GM23338 (cell line): ENCODE measurements around the gene RHEX. TPM values are rescaled to one million over a fixed set of nuclear protein-coding genes. Genes with fewer than 3 reads are reported as not detected.

Experiments
- ATAC-seq: fragments of 200-7000 bp; cut with Tn5 transposase; 3 replicates; pipeline ENCODE4 v1.9.1; 2020
- DNase-seq: peaks from one replicate; pipeline ENCODE4 v3.0.0-alpha.2; 2015; ENCODE audit warnings: low spot score
- H2AFZ ChIP-seq: fragments of 200-600 bp; sonication (generic); 2 replicates; pipeline ENCODE4 v1.8.0; 2016; ENCODE audit warnings: antibody characterized with exemption, mild to moderate bottlenecking, moderate library complexity
- H3F3A ChIP-seq: fragments of 200-600 bp; sonication (generic); replicated peaks from 2 replicates; pipeline ENCODE4 v1.8.0; 2017; ENCODE audit warnings: antibody characterized with exemption, mixed run types, low read depth
- H3K27ac ChIP-seq: fragments of 200-600 bp; sonication (generic); 2 replicates; pipeline ENCODE4 v1.6.1; 2016; ENCODE audit warnings: low read depth
- H3K27me3 ChIP-seq: fragments of 200-600 bp; sonication (generic); 2 replicates; pipeline ENCODE4 v1.8.0; 2016; ENCODE audit warnings: mild to moderate bottlenecking, mixed run types, moderate library complexity; ENCODE audit not compliant: insufficient read depth
- H3K36me3 ChIP-seq: fragments of 200-600 bp; sonication (generic); 2 replicates; pipeline ENCODE4 v1.8.0; 2016; ENCODE audit warnings: mild to moderate bottlenecking; ENCODE audit not compliant: insufficient read depth
- H3K4me1 ChIP-seq: fragments of 200-600 bp; sonication (generic); 2 replicates; pipeline ENCODE4 v1.8.0; 2016; ENCODE audit warnings: mild to moderate bottlenecking, moderate library complexity; ENCODE audit not compliant: insufficient read depth
- H3K4me2 ChIP-seq: fragments of 200-600 bp; sonication (generic); 2 replicates; pipeline ENCODE4 v1.7.1; 2017; ENCODE audit warnings: mixed run types
- H3K4me3 ChIP-seq: fragments of 200-600 bp; sonication (generic); 2 replicates; pipeline ENCODE4 v1.6.1; 2016; ENCODE audit warnings: mixed run types
- H3K79me2 ChIP-seq: fragments of 200-600 bp; sonication (generic); replicated peaks from 2 replicates; pipeline ENCODE4 v1.8.0; 2017; ENCODE audit warnings: mild to moderate bottlenecking; ENCODE audit not compliant: insufficient read depth
- H3K9me2 ChIP-seq: fragments of 200-600 bp; sonication (generic); 2 replicates; pipeline ENCODE4 v1.8.0; 2017; ENCODE audit not compliant: insufficient read depth
- H4K20me1 ChIP-seq: fragments of 200-600 bp; sonication (generic); replicated peaks from 2 replicates; pipeline ENCODE4 v1.8.0; 2017; ENCODE audit warnings: mild to moderate bottlenecking; ENCODE audit not compliant: insufficient read depth
- H3K27ac Mint-ChIP-seq: 2 replicates; pipeline ENCODE4 v1.8.0; 2020; ENCODE audit warnings: inconsistent platforms, mild to moderate bottlenecking, moderate library complexity, mixed read lengths
- H3K27me3 Mint-ChIP-seq: 3 replicates; pipeline ENCODE4 v1.8.0; 2022; ENCODE audit warnings: low read depth, mild to moderate bottlenecking, moderate library complexity, mixed read lengths, inconsistent platforms; ENCODE audit not compliant: insufficient read depth, poor library complexity
- H3K36me3 Mint-ChIP-seq: 3 replicates; pipeline ENCODE4 v1.8.0; 2021; ENCODE audit warnings: low read depth, mild to moderate bottlenecking, inconsistent platforms, moderate library complexity, mixed read lengths
- H3K4me1 Mint-ChIP-seq: 3 replicates; pipeline ENCODE4 v1.8.0; 2020; ENCODE audit warnings: mild to moderate bottlenecking, inconsistent platforms, mixed read lengths
- H3K4me3 Mint-ChIP-seq: 3 replicates; pipeline ENCODE4 v1.8.0; 2021; ENCODE audit warnings: moderate library complexity, mild to moderate bottlenecking, inconsistent platforms, mixed read lengths
- H3K9me3 Mint-ChIP-seq: 3 replicates; pipeline ENCODE4 v1.8.0; 2020; ENCODE audit warnings: moderate library complexity, mild to moderate bottlenecking, inconsistent platforms, mixed read lengths
- CREB1 ChIP-seq: fragments of 250-450 bp; sonication (Bioruptor Pico); IDR thresholded peaks from 2 replicates; pipeline ENCODE4 v1.5.0; 2020; ENCODE audit warnings: low read depth, mild to moderate bottlenecking, moderate library complexity
- EZH2 ChIP-seq: fragments of 200-600 bp; sonication (generic); IDR thresholded peaks from one replicate; pipeline ENCODE4 v1.8.0; 2017; ENCODE audit warnings: antibody characterized with exemption, mild to moderate bottlenecking, low read depth; ENCODE audit not compliant: unreplicated experiment
- EZH2phosphoT487 ChIP-seq: fragments of 200-600 bp; sonication (generic); IDR thresholded peaks from one replicate; pipeline ENCODE4 v1.8.1; 2018; ENCODE audit warnings: antibody characterized with exemption; ENCODE audit not compliant: unreplicated experiment
- JUNB ChIP-seq: IDR thresholded peaks from one replicate; pipeline ENCODE4 v1.6.1; 2016; ENCODE audit warnings: antibody characterized with exemption; ENCODE audit not compliant: unreplicated experiment
- NANOG ChIP-seq: IDR thresholded peaks from 2 replicates; pipeline ENCODE4 v1.6.1; 2016; ENCODE audit warnings: antibody characterized with exemption, borderline replicate concordance
- POLR2AphosphoS5 ChIP-seq: IDR thresholded peaks from 2 replicates; pipeline ENCODE4 v1.6.1; 2016; ENCODE audit warnings: antibody characterized with exemption, low read depth
- STAT1 ChIP-seq: IDR thresholded peaks from one replicate; pipeline ENCODE4 v1.6.1; 2016; ENCODE audit warnings: antibody characterized with exemption; ENCODE audit not compliant: unreplicated experiment
- ZNF114 ChIP-seq: fragments of 250-450 bp; sonication (Bioruptor Pico); IDR thresholded peaks from 2 replicates; pipeline ENCODE4 v1.5.0; 2020; ENCODE audit warnings: mild to moderate bottlenecking, moderate library complexity
- ZNF331 ChIP-seq: fragments of 250-450 bp; sonication (Bioruptor Pico); IDR thresholded peaks from 2 replicates; pipeline ENCODE4 v1.5.0; 2020; ENCODE audit warnings: low read depth, mild to moderate bottlenecking, moderate library complexity
- polyA plus RNA-seq: library from polyadenylated mRNA; unstranded; fragments of >200 nt; fragmentation: Nextera tagmentation; extraction: Ambion mirVana; gene quantifications from 2 replicates; pipeline ENCODE4 v1.2.1, GENCODE V29; 2016
- total RNA-seq: library from RNA; depleted of rRNA; stranded (reverse); fragments of >200 nt; shearing (Covaris generic); gene quantifications from 2 replicates; pipeline ENCODE4 v1.2.3, GENCODE V29; 2014
- TF ChIP-seq, protein P1 (sequence below): IDR thresholded peaks from one replicate; pipeline ENCODE4 v1.6.1; 2018; ENCODE audit warnings: antibody characterized with exemption; ENCODE audit not compliant: unreplicated experiment
- TF ChIP-seq, protein P2 (sequence below): fragments of 250-450 bp; sonication (Bioruptor Pico); IDR thresholded peaks from 2 replicates; pipeline ENCODE4 v1.5.0; 2020; ENCODE audit warnings: mild to moderate bottlenecking, moderate library complexity
- TF ChIP-seq, protein P3 (sequence below): IDR thresholded peaks from 2 replicates; pipeline ENCODE4 v1.6.1; 2016; ENCODE audit warnings: antibody characterized with exemption
- TF ChIP-seq, protein P4 (sequence below), 2 experiments: fragments of 200-600 bp in 1 of 2; sonication (generic) in 1 of 2; conservative IDR thresholded peaks; 2 replicates each; pipeline versions ENCODE4 v1.5.1 to v1.6.1; 2016 to 2017; ENCODE audit warnings: antibody characterized with exemption in 2 of 2, low read depth in 2 of 2, mild to moderate bottlenecking in 2 of 2, moderate library complexity in 1 of 2

RHEX gene
- total and polyA plus RNA-seq, 2 experiments from 2014 or later, result not detected

DNA sequence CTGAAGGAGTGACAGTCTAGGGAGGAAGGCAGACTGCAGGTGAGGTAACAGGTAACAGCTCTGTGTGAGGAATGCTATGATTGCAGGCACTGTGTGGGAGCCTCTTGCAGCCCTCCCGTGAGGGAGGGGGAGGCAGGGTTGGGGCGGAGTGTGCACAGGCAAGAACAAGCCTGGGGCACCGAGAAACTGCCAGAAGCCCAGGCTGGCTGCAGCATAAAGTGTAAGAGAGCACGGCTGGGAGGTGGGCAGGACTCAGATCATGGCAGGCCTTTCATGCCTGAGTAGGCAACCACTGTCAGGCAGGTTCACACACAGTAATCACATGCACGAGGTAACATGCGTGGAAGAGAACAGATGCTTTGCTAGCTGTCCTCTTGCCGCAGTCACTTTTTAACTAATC is 11.3 kb upstream of the RHEX start:
- no peak overlapping the region for H3K4me3 Mint-ChIP-seq
- Histone ChIP-seq H3K27me3 (no peaks in the 10 kb centered on the region), H3K4me3 (no peak overlapping the region), H3K9me2 (no peaks in the 10 kb centered on the region), H3K36me3 (no peaks in the 10 kb centered on the region), H3K4me2 (no peak overlapping the region), H2AFZ (peak overlapping the region; percentile 67; the same call in 1 of the 2 replicates), H3K27ac (no peak overlapping the region), H4K20me1 (no peaks in the 10 kb centered on the region), H3K4me1 (peaks cover 30% of the 10 kb centered on the region), H3F3A (no peaks in the 10 kb centered on the region), H3K79me2 (no peaks in the 10 kb centered on the region)
- TF ChIP-seq NANOG (no peak), EZH2phosphoT487 (no peak), POLR2AphosphoS5 (no peak), STAT1 (no peak), CREB1 (no peak), ZNF331 (CRISPR knock-in tag) (no peak), ZNF114 (no peak), EZH2 (no peak), JUNB (no peak)
- TF ChIP-seq, protein P1, sequence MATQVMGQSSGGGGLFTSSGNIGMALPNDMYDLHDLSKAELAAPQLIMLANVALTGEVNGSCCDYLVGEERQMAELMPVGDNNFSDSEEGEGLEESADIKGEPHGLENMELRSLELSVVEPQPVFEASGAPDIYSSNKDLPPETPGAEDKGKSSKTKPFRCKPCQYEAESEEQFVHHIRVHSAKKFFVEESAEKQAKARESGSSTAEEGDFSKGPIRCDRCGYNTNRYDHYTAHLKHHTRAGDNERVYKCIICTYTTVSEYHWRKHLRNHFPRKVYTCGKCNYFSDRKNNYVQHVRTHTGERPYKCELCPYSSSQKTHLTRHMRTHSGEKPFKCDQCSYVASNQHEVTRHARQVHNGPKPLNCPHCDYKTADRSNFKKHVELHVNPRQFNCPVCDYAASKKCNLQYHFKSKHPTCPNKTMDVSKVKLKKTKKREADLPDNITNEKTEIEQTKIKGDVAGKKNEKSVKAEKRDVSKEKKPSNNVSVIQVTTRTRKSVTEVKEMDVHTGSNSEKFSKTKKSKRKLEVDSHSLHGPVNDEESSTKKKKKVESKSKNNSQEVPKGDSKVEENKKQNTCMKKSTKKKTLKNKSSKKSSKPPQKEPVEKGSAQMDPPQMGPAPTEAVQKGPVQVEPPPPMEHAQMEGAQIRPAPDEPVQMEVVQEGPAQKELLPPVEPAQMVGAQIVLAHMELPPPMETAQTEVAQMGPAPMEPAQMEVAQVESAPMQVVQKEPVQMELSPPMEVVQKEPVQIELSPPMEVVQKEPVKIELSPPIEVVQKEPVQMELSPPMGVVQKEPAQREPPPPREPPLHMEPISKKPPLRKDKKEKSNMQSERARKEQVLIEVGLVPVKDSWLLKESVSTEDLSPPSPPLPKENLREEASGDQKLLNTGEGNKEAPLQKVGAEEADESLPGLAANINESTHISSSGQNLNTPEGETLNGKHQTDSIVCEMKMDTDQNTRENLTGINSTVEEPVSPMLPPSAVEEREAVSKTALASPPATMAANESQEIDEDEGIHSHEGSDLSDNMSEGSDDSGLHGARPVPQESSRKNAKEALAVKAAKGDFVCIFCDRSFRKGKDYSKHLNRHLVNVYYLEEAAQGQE, result no peak
- TF ChIP-seq, protein P2, sequence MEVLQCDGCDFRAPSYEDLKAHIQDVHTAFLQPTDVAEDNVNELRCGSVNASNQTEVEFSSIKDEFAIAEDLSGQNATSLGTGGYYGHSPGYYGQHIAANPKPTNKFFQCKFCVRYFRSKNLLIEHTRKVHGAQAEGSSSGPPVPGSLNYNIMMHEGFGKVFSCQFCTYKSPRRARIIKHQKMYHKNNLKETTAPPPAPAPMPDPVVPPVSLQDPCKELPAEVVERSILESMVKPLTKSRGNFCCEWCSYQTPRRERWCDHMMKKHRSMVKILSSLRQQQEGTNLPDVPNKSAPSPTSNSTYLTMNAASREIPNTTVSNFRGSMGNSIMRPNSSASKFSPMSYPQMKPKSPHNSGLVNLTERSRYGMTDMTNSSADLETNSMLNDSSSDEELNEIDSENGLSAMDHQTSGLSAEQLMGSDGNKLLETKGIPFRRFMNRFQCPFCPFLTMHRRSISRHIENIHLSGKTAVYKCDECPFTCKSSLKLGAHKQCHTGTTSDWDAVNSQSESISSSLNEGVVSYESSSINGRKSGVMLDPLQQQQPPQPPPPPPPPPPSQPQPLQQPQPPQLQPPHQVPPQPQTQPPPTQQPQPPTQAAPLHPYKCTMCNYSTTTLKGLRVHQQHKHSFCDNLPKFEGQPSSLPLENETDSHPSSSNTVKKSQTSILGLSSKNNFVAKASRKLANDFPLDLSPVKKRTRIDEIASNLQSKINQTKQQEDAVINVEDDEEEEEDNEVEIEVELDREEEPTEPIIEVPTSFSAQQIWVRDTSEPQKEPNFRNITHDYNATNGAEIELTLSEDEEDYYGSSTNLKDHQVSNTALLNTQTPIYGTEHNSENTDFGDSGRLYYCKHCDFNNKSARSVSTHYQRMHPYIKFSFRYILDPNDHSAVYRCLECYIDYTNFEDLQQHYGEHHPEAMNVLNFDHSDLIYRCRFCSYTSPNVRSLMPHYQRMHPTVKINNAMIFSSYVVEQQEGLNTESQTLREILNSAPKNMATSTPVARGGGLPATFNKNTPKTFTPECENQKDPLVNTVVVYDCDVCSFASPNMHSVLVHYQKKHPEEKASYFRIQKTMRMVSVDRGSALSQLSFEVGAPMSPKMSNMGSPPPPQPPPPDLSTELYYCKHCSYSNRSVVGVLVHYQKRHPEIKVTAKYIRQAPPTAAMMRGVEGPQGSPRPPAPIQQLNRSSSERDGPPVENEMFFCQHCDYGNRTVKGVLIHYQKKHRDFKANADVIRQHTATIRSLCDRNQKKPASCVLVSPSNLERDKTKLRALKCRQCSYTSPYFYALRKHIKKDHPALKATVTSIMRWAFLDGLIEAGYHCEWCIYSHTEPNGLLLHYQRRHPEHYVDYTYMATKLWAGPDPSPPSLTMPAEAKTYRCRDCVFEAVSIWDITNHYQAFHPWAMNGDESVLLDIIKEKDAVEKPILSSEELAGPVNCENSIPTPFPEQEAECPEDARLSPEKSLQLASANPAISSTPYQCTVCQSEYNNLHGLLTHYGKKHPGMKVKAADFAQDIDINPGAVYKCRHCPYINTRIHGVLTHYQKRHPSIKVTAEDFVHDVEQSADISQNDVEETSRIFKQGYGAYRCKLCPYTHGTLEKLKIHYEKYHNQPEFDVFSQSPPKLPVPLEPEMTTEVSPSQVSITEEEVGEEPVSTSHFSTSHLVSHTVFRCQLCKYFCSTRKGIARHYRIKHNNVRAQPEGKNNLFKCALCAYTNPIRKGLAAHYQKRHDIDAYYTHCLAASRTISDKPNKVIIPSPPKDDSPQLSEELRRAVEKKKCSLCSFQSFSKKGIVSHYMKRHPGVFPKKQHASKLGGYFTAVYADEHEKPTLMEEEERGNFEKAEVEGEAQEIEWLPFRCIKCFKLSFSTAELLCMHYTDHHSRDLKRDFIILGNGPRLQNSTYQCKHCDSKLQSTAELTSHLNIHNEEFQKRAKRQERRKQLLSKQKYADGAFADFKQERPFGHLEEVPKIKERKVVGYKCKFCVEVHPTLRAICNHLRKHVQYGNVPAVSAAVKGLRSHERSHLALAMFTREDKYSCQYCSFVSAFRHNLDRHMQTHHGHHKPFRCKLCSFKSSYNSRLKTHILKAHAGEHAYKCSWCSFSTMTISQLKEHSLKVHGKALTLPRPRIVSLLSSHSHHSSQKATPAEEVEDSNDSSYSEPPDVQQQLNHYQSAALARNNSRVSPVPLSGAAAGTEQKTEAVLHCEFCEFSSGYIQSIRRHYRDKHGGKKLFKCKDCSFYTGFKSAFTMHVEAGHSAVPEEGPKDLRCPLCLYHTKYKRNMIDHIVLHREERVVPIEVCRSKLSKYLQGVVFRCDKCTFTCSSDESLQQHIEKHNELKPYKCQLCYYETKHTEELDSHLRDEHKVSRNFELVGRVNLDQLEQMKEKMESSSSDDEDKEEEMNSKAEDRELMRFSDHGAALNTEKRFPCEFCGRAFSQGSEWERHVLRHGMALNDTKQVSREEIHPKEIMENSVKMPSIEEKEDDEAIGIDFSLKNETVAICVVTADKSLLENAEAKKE (CRISPR knock-in tag), result no peak
- TF ChIP-seq, protein P3, sequence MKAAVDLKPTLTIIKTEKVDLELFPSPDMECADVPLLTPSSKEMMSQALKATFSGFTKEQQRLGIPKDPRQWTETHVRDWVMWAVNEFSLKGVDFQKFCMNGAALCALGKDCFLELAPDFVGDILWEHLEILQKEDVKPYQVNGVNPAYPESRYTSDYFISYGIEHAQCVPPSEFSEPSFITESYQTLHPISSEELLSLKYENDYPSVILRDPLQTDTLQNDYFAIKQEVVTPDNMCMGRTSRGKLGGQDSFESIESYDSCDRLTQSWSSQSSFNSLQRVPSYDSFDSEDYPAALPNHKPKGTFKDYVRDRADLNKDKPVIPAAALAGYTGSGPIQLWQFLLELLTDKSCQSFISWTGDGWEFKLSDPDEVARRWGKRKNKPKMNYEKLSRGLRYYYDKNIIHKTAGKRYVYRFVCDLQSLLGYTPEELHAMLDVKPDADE, result no peak
- TF ChIP-seq, protein P4, sequence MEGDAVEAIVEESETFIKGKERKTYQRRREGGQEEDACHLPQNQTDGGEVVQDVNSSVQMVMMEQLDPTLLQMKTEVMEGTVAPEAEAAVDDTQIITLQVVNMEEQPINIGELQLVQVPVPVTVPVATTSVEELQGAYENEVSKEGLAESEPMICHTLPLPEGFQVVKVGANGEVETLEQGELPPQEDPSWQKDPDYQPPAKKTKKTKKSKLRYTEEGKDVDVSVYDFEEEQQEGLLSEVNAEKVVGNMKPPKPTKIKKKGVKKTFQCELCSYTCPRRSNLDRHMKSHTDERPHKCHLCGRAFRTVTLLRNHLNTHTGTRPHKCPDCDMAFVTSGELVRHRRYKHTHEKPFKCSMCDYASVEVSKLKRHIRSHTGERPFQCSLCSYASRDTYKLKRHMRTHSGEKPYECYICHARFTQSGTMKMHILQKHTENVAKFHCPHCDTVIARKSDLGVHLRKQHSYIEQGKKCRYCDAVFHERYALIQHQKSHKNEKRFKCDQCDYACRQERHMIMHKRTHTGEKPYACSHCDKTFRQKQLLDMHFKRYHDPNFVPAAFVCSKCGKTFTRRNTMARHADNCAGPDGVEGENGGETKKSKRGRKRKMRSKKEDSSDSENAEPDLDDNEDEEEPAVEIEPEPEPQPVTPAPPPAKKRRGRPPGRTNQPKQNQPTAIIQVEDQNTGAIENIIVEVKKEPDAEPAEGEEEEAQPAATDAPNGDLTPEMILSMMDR (conservative IDR thresholded peaks at IDR 0.05; ENCODE audit: low read depth in 2 of 2), result no peak
- H3K9me3 Mint-ChIP-seq, result no peaks in the 10 kb centered on the region
- H3K36me3 Mint-ChIP-seq, result no peaks in the 10 kb centered on the region
- peaks cover 25% of the 10 kb centered on the region for H3K4me1 Mint-ChIP-seq
- H3K27ac Mint-ChIP-seq, result no peak overlapping the region
- DNase-seq, result peak; percentile 62
- peak; percentile 96 for ATAC-seq
- H3K27me3 Mint-ChIP-seq, result peaks cover 6% of the 10 kb centered on the region
